GM20000 (cell line): ENCODE data around the gene ZNRF3.

Experiments
- DNase-seq: peaks from one replicate; pipeline ENCODE4 v3.0.0; 2012; ENCODE audit warnings: low spot score
- TF ChIP-seq, protein P1 (sequence below): IDR thresholded peaks from 2 replicates; pipeline ENCODE4 v1.5.1; 2012; ENCODE audit warnings: mild to moderate bottlenecking, control low read depth; ENCODE audit errors: extremely low read depth, missing control alignments

ZNRF3 gene

DNA sequence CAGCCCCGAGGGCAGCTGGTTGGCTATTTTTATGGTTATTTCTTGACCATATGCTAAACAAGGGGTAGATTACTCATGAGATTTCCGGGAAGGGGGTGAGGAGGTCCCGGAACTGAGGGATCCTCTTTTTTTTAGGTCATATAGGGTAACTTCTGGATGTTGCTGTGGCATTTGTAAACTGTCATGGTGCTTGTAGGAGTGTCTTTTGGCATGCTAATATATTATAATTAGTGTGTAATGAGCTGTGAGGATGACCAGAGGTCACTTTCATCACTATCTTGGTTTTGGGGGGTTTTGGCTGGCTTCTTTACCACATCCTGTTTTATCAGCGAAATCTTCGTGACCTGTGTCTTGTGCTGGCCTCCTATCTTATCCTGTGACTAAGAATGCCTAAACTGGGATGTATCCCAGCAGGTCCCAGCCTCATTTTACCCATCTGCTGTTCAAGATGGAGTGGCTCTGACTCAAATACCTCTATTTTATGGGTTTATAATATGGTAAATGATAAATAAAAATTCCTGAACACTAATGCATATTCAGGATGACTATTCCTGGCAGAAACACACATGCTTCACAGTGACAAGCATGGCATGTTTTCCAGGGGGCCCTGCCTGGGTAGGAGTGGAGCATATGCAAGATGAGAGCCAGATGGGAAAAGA lies 200.7 kb downstream of the ZNRF3 start:
- DNase-seq, result no peak

DNA sequence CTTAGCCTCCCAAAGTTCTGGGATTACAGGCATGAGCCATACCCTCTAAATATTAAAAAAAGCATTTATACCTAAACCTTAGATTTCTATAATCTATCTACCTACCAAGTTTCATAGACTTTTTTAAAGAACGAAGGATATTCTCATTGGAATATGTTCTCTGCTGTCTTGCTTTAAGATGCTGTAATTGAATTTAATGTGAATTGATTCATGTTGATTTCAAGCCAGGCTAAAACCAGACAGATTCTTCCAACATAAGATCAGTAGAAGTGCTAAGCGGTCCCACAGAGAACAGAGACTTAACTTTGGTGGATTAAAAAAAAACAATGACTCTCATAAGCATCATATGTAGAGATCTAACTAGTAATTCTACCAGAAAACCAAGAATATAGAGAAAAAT lies 203.6 kb downstream of the ZNRF3 start:
- TF ChIP-seq, protein P1, sequence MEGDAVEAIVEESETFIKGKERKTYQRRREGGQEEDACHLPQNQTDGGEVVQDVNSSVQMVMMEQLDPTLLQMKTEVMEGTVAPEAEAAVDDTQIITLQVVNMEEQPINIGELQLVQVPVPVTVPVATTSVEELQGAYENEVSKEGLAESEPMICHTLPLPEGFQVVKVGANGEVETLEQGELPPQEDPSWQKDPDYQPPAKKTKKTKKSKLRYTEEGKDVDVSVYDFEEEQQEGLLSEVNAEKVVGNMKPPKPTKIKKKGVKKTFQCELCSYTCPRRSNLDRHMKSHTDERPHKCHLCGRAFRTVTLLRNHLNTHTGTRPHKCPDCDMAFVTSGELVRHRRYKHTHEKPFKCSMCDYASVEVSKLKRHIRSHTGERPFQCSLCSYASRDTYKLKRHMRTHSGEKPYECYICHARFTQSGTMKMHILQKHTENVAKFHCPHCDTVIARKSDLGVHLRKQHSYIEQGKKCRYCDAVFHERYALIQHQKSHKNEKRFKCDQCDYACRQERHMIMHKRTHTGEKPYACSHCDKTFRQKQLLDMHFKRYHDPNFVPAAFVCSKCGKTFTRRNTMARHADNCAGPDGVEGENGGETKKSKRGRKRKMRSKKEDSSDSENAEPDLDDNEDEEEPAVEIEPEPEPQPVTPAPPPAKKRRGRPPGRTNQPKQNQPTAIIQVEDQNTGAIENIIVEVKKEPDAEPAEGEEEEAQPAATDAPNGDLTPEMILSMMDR, result no peak
- no peak for DNase-seq

More for the DNA sequence above, 200.7 kb downstream of the ZNRF3 start:
- TF ChIP-seq, protein P1, result no peak

DNA sequence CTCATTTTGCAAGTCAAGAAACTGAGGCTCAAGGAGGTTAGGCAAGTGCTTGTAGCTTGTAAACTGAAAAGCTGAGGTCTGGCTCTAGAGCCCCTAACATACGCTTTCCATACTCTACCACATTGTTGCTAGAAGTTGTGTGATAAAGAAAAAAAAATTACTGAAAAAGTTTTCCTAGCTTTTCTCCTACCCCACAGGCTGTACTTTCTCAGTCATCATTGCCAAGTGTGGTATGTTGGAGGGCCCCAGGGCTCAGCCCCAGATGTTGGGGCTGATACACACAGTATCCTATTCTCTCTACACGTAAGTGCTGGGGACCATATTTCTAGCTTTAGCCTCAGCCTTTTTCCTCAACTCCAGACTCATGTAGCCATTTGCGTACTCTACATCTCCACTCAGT lies 205.4 kb downstream of the ZNRF3 start:
- TF ChIP-seq, protein P1, result no peak
- no peak for DNase-seq

DNA sequence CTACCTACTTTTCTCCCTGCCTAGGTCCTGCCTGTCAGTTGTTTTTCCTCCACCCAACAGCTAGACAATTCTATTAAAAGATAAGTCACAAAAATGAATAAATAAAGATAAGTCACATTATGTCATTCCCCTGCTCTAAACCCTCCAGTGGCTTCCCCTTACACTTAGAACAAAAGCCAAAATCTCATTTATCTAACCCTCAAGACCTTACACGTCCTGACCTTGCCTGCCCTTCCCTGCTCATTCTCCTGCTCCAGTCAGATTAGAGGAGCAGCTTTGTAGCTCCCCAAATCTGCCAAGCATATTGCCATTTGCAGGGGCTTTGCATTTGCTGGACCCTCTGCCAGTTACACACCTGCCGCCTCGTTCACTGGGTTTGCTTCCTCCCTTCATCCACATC lies 206.1 kb downstream of the ZNRF3 start:
- TF ChIP-seq, protein P1, result no peak
- no peak for DNase-seq

DNA sequence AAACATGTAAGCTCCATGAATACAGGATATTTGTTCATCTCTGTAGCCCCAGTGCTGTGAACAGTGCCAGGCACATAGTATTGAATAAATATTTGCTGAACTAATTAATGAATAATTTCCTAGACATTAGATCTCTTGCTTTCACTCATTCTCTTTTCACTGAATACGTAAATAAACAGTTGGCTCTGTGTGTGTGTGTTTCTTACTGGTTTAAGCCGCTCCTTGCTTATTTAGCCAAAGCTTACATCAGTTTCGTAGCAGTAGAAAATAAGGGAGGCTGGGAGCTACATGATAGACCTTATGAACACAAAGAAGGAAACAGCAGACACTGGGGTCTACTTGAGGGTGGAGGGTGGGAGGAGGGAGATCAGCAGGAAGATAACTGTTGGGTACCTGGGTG lies 206.7 kb downstream of the ZNRF3 start:
- no peak for DNase-seq

DNA sequence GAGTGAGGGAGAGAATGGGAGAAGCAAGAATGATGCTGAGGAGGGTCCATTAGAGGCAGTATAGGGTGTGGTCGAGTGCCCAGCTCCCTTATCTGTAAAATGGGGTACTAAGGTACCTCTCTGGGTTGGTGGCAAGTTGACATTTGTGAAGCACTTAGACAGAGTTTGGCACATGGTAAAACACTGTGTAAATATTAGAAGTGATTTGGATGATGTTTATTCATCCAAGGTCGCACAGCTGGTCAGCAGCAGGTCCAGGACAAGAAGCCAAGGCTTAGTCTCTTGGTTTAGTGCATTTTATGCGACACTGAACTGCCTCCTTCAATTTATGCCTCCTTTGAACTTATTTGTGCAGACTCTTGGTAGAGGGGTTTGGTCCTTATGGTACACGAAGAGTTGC lies 208.9 kb downstream of the ZNRF3 start:
- no peak for DNase-seq
- TF ChIP-seq, protein P1, result no peak

More for the DNA sequence above, 206.7 kb downstream of the ZNRF3 start:
- TF ChIP-seq, protein P1, result no peak

DNA sequence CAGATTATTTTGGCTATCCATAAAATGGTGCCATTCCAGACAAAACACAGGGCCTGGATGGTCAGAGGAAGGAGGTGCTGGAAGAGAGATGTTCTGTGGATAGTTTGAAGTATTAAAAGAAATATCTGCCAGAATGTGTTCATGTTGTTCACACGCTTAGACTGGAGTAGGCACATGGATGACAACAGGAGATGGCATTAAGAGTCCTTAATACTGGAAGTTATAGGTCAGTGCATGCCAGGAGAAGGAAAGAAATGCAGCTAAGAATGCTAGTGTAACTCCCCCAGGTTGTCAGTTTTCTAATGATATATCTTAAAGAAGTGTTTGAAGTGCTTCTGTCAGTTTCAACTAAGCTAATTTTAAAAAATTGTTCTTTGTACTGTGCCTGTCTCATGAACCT lies 209.7 kb downstream of the ZNRF3 start:
- DNase-seq, result no peak
- TF ChIP-seq, protein P1, result no peak
